ENCODE data around the gene MIA3.
"Not testable (repeated sequence)": the region's sequence is repeated elsewhere in the genome, so short reads cannot be mapped to it uniquely, and the experiment has no call there.

MIA3 gene

GRCh38 chr1:222623458-222623857 lies 5.6 kb downstream of the MIA3 start:
- no peak for DNase-seq

GRCh38 chr1:222624214-222624613 lies 6.3 kb downstream of the MIA3 start:
- no peak for DNase-seq

GRCh38 chr1:222627232-222627631 lies 9.3 kb downstream of the MIA3 start:
- no peak for DNase-seq

- DNase-seq, result no peak
Observed at GRCh38 chr1:222629921-222630535, 12.1 kb downstream of the MIA3 start.

- no peak for DNase-seq
Observed at GRCh38 chr1:222631611-222632208, 13.8 kb downstream of the MIA3 start.

GRCh38 chr1:222632749-222633148 lies 14.9 kb downstream of the MIA3 start:
- DNase-seq, result no peak

- DNase-seq, result peak; percentile 89
Observed at GRCh38 chr1:222634180-222635013, 16.5 kb downstream of the MIA3 start.

GRCh38 chr1:222641269-222641948 lies 23.5 kb downstream of the MIA3 start:
- no peak for DNase-seq

- DNase-seq, result no peak
Observed at GRCh38 chr1:222642468-222642867, 24.6 kb downstream of the MIA3 start.

GRCh38 chr1:222643606-222643937 lies 25.7 kb downstream of the MIA3 start:
- DNase-seq, result no peak

GRCh38 chr1:222643938-222644635 lies 26.2 kb downstream of the MIA3 start:
- peak; percentile 99 for DNase-seq

GRCh38 chr1:222644636-222644980 lies 26.7 kb downstream of the MIA3 start:
- no peak for DNase-seq

GRCh38 chr1:222652676-222653075 lies 34.8 kb downstream of the MIA3 start:
- no peak for DNase-seq

GRCh38 chr1:222653178-222653827 lies 35.4 kb downstream of the MIA3 start:
- no peak for DNase-seq

GRCh38 chr1:222654849-222655248 lies 37.0 kb downstream of the MIA3 start:
- DNase-seq, result no peak

- no peak for DNase-seq
Observed at GRCh38 chr1:222656391-222657155, 38.7 kb downstream of the MIA3 start.

GRCh38 chr1:222657899-222658298 lies 40.0 kb downstream of the MIA3 start:
- DNase-seq, result no peak

GRCh38 chr1:222663431-222663934 lies 45.6 kb downstream of the MIA3 start:
- DNase-seq, result no peak

- DNase-seq, result peak; percentile 5
Observed at GRCh38 chr1:222665964-222666363, 48.1 kb downstream of the MIA3 start.

- DNase-seq, result not testable (repeated sequence)
Observed at GRCh38 chr1:222668184-222668583, 50.3 kb downstream of the MIA3 start.

- not testable (repeated sequence) for DNase-seq
Observed at GRCh38 chr1:222669107-222669506, 51.2 kb downstream of the MIA3 start.
